ENCODE measurements around the gene FAM81B. TPM values are rescaled to one million over a fixed set of nuclear protein-coding genes. Genes with fewer than 3 reads are reported as not detected.

Gene FAM81B
- total RNA-seq, 1 donor from 2014 or later: not detected

- intact Hi-C loops (cut with micrococcal nuclease): no loop called here
These were observed 69.5 kb downstream of the FAM81B start for GRCh38 chr5:95460665-95461064.

- intact Hi-C loops (cut with micrococcal nuclease): no loop called here
These were observed 80.3 kb downstream of the FAM81B start for GRCh38 chr5:95471487-95471886.

- intact Hi-C loops (cut with micrococcal nuclease): no loop called here
These were observed 80.8 kb downstream of the FAM81B start for GRCh38 chr5:95471942-95472341.

GRCh38 chr5:95484421-95484820, 93.3 kb downstream of the FAM81B start:
- intact Hi-C loops (cut with micrococcal nuclease): no loop called here

- intact Hi-C loops (cut with micrococcal nuclease): no loop called here
These were observed 95.0 kb downstream of the FAM81B start for GRCh38 chr5:95486191-95486590.

- intact Hi-C loops (cut with micrococcal nuclease): no loop called here
These were observed 96.7 kb downstream of the FAM81B start for GRCh38 chr5:95487880-95488279.

Other genes with a start within 250 kb of the FAM81B start
- not detected in 2 replicates for gene MCTP1, start 106.3 kb upstream of the FAM81B start, total RNA-seq
- 65.4 and 67.9 TPM in 2 replicates for gene SKIC3, start 163.6 kb downstream of the FAM81B start, total RNA-seq
- 4.0 and 4.2 TPM in 2 replicates for gene ARSK, start 163.7 kb downstream of the FAM81B start, total RNA-seq
- 0.30 and 0.48 TPM in 2 replicates for gene GPR150, start 228.7 kb downstream of the FAM81B start, total RNA-seq